Kidney epithelial cell (primary cell): Measurements from ENCODE around the gene FAM234A. TPM values are rescaled to one million over a fixed set of nuclear protein-coding genes. Genes with fewer than 3 reads are reported as not detected.
"Not testable (repeated sequence)": the region's sequence is repeated elsewhere in the genome, so short reads cannot be mapped to it uniquely, and the experiment has no call there.

Experiments
- DNase-seq: peaks from one replicate; pipeline ENCODE4 v3.0.0-alpha.2; 2010; ENCODE audit warnings: low read depth
- H3K27me3 ChIP-seq: 2 replicates; pipeline ENCODE4 v1.6.0; 2011; ENCODE audit warnings: low read length; ENCODE audit not compliant: control insufficient read depth, insufficient read depth
- H3K36me3 ChIP-seq: 2 replicates; pipeline ENCODE4 v1.5.1; 2011; ENCODE audit warnings: low read length; ENCODE audit not compliant: control insufficient read depth, insufficient read depth
- H3K4me3 ChIP-seq: 2 replicates; pipeline ENCODE4 v1.5.1; 2011; ENCODE audit warnings: low read depth, mild to moderate bottlenecking, control low read depth, low read length
- total RNA-seq: library from RNA; depleted of rRNA; stranded (reverse); fragments of >200 nt; gene quantifications from 2 replicates; pipeline ENCODE4 v1.2.3, GENCODE V29; 2015
- TF ChIP-seq, protein P1 (sequence below): IDR thresholded peaks from 2 replicates; pipeline ENCODE4 v1.5.1; 2011; ENCODE audit warnings: mild to moderate bottlenecking, moderate library complexity, low read length, control low read depth, inconsistent platforms; ENCODE audit not compliant: insufficient read depth, poor library complexity, severe bottlenecking

FAM234A gene
- total RNA-seq, 1 donor from 2014 or later, result 97.5 TPM

DNA sequence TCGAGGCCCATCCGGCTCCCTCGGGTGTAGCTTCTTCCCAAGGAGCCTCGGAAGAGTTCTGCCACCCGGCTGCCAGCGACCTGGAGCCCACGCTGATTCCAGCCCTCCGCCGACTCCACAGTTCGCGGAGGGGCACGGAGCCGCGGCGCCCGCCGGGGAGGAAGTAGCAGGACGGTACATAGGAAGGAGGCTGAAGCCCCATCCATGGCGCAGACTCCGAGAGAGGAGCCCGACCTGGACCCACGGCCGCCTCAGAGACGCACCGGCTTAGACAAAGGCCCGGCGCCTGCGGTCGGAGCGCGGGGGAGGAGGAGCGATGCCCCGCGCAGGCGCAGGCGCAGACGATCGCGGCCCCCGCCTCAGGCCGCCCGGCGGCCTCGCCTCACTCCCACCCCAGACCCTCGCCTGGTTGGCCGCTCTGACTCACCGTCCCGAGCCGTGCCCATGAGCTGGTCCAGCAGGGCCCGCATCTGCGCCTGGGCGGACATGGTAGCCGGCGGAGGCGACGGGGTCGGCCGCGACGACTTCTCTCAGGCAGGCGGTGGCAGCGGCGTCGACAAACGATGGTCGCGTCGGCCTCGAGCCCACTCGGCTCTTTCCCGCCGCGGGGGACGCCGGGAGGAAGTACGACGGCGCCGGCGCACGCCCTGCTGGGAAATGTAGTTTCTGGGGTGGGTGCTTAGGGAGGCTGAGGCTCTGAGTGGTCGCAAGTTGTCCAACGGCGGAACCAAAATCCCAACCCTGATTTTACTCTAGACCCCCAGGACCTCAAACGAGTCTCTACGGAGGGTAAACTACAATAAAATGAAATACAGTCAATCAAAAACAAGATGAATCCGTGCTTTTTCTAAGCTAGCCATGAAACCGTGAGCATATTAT is 5.5 kb upstream of the FAM234A start, which contains the start of gene LUC7L:
TSS of gene LUC7L (minus strand) at position 598 of the 879 bp plus-strand sequence. CDS start at position 488, 110 bp downstream.
- Histone ChIP-seq H3K36me3 (peaks cover 1% of the 10 kb centered on the region), H3K27me3 (no peaks in the 10 kb centered on the region), H3K4me3 (peak within 1 kb of the TSS; percentile 98)
- peak; percentile 39 for DNase-seq
- TF ChIP-seq, protein P1, sequence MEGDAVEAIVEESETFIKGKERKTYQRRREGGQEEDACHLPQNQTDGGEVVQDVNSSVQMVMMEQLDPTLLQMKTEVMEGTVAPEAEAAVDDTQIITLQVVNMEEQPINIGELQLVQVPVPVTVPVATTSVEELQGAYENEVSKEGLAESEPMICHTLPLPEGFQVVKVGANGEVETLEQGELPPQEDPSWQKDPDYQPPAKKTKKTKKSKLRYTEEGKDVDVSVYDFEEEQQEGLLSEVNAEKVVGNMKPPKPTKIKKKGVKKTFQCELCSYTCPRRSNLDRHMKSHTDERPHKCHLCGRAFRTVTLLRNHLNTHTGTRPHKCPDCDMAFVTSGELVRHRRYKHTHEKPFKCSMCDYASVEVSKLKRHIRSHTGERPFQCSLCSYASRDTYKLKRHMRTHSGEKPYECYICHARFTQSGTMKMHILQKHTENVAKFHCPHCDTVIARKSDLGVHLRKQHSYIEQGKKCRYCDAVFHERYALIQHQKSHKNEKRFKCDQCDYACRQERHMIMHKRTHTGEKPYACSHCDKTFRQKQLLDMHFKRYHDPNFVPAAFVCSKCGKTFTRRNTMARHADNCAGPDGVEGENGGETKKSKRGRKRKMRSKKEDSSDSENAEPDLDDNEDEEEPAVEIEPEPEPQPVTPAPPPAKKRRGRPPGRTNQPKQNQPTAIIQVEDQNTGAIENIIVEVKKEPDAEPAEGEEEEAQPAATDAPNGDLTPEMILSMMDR, result no peak

DNA sequence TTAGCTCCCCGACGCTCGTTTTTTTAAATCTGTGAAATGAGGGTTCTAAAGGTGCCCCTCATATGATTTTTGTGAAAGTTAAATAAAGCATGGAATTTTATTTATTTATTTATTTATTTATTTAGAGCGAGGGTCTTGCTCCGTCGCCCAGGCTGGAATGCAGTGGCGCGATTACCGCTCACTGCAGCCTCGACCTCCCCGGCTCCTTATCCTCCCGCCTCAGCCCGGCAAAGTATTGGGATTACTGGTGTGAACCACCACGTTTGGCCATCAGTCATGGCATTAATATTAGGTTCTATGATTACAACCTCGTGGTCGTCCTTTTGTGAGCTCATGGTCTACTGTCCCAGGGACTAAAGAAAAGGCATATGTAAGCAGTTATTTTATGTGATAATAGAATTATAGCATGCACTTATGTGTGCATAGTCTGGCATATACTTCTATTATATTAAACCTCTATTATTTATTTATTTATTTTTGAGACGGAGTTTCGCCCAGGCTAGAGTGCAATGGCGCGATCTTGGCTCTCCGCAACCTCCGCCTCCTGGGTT is 4.8 kb upstream of the FAM234A start:
- Histone ChIP-seq H3K27me3 (no peaks in the 10 kb centered on the region), H3K4me3 (peak overlapping the region; percentile 98), H3K36me3 (peaks cover 1% of the 10 kb centered on the region)
- no peak for DNase-seq
- TF ChIP-seq, protein P1, result no peak

DNA sequence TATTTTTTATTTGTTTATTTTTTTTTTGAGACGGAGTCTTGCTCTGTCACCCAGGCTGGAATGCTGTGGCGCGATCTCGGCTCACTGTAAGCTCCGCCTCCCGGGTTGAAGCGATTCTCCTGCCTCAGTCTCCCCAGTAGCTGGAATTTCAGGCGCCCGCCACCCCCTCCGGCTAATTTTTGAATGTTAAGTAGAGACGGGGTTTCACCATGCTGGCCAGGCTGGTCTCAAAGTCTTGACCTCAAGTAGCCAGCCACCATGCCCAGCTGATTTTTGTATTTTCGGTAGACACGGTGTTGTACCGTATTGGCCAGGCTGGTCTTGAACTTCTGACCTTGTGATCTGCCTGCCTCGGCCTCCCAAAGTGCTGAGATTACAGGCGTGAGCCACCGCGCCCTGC is 4.3 kb upstream of the FAM234A start:
- H3K36me3 ChIP-seq, DNase-seq, H3K4me3 ChIP-seq, H3K27me3 ChIP-seq: not testable (repeated sequence)

- peaks cover under 1% of the 10 kb centered on the region for H3K36me3 ChIP-seq
- H3K27me3 ChIP-seq, result no peaks in the 10 kb centered on the region
- TF ChIP-seq, protein P1, result no peak
Measured at GRCh38 chr16:230949-231348, 3.7 kb upstream of the FAM234A start.

DNA sequence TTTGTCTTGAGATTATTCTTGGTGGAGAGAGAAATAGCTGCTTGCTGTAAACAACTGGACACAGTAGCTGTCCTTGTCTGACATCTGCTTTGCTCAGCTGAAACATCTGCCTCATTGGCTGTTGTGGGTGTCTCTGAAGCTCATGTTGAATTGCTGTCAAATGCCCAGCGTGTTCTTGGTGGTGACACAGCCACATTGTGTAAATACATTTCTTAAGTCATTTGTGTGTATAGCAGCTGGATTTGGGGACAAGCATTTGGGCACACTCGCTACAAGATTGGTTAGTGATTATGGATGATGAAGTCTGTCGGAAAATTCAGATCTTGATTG is 5.3 kb downstream of the FAM234A start:
- TF ChIP-seq, protein P1, result no peak
- DNase-seq, result no peak
- Histone ChIP-seq H3K36me3 (no peaks in the 10 kb centered on the region), H3K4me3 (no peak overlapping the region), H3K27me3 (no peaks in the 10 kb centered on the region)

More at GRCh38 chr16:230949-231348, 3.7 kb upstream of the FAM234A start:
- H3K4me3 ChIP-seq, result no peak overlapping the region
- DNase-seq, result no peak

GRCh38 chr16:240559-240958 is 5.9 kb downstream of the FAM234A start:
- TF ChIP-seq, protein P1, result no peak
- no peak for DNase-seq
- no peaks in the 10 kb centered on the region for H3K36me3 ChIP-seq
- no peak overlapping the region for H3K4me3 ChIP-seq
- H3K27me3 ChIP-seq, result no peaks in the 10 kb centered on the region
